ENCODE results near the gene FTSJ3.

DNA sequence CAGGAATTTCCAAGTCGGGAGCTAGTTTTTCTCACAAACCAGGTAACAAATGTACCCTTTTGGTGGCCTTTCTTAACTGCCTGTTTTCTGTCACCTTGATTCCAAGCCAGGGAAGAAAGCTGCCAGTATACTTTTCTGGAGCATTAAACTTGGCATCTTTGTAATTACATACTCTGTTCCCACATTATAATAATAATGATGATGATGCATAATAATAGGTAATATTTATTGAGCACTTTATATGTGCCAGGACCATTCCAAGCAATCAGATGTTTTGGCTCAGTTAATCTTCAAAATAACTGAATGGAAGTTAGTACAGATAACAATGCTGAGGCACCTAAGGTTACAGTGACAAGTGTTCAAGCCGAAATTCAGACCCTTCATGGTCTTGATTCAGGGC is 11.3 kb downstream of the FTSJ3 start:
- TF ChIP-seq YY1 (IDR thresholded peaks at IDR 0.05) (no peak), FOXA2 (IDR thresholded peaks at IDR 0.05) (no peak), EGR1 (IDR thresholded peaks at IDR 0.05; ENCODE audit: low read depth in 2 of 2) (no peak), FOXA1 (IDR thresholded peaks at IDR 0.05) (no peak), RXRA (IDR thresholded peaks at IDR 0.05) (no peak), TAF1 (conservative IDR thresholded peaks at IDR 0.05) (no peak), SP1 (IDR thresholded peaks at IDR 0.05) (no peak), GABPA (IDR thresholded peaks at IDR 0.05 in 1 of 2, conservative IDR thresholded peaks at IDR 0.05 in 1 of 2) (no peak), RAD21 (IDR thresholded peaks at IDR 0.05) (no peak)
- TF ChIP-seq, protein P1, sequence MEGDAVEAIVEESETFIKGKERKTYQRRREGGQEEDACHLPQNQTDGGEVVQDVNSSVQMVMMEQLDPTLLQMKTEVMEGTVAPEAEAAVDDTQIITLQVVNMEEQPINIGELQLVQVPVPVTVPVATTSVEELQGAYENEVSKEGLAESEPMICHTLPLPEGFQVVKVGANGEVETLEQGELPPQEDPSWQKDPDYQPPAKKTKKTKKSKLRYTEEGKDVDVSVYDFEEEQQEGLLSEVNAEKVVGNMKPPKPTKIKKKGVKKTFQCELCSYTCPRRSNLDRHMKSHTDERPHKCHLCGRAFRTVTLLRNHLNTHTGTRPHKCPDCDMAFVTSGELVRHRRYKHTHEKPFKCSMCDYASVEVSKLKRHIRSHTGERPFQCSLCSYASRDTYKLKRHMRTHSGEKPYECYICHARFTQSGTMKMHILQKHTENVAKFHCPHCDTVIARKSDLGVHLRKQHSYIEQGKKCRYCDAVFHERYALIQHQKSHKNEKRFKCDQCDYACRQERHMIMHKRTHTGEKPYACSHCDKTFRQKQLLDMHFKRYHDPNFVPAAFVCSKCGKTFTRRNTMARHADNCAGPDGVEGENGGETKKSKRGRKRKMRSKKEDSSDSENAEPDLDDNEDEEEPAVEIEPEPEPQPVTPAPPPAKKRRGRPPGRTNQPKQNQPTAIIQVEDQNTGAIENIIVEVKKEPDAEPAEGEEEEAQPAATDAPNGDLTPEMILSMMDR (IDR thresholded peaks at IDR 0.05; ENCODE audit: low read depth, low read length, missing input control), result no peak
- TF ChIP-seq, protein P2, sequence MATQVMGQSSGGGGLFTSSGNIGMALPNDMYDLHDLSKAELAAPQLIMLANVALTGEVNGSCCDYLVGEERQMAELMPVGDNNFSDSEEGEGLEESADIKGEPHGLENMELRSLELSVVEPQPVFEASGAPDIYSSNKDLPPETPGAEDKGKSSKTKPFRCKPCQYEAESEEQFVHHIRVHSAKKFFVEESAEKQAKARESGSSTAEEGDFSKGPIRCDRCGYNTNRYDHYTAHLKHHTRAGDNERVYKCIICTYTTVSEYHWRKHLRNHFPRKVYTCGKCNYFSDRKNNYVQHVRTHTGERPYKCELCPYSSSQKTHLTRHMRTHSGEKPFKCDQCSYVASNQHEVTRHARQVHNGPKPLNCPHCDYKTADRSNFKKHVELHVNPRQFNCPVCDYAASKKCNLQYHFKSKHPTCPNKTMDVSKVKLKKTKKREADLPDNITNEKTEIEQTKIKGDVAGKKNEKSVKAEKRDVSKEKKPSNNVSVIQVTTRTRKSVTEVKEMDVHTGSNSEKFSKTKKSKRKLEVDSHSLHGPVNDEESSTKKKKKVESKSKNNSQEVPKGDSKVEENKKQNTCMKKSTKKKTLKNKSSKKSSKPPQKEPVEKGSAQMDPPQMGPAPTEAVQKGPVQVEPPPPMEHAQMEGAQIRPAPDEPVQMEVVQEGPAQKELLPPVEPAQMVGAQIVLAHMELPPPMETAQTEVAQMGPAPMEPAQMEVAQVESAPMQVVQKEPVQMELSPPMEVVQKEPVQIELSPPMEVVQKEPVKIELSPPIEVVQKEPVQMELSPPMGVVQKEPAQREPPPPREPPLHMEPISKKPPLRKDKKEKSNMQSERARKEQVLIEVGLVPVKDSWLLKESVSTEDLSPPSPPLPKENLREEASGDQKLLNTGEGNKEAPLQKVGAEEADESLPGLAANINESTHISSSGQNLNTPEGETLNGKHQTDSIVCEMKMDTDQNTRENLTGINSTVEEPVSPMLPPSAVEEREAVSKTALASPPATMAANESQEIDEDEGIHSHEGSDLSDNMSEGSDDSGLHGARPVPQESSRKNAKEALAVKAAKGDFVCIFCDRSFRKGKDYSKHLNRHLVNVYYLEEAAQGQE (IDR thresholded peaks at IDR 0.05), result no peak
- TF ChIP-seq, protein P3, sequence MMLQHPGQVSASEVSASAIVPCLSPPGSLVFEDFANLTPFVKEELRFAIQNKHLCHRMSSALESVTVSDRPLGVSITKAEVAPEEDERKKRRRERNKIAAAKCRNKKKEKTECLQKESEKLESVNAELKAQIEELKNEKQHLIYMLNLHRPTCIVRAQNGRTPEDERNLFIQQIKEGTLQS (IDR thresholded peaks at IDR 0.05), result no peak
- TF ChIP-seq, protein P4, sequence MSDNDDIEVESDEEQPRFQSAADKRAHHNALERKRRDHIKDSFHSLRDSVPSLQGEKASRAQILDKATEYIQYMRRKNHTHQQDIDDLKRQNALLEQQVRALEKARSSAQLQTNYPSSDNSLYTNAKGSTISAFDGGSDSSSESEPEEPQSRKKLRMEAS (IDR thresholded peaks at IDR 0.05), result no peak
- TF ChIP-seq, protein P5, sequence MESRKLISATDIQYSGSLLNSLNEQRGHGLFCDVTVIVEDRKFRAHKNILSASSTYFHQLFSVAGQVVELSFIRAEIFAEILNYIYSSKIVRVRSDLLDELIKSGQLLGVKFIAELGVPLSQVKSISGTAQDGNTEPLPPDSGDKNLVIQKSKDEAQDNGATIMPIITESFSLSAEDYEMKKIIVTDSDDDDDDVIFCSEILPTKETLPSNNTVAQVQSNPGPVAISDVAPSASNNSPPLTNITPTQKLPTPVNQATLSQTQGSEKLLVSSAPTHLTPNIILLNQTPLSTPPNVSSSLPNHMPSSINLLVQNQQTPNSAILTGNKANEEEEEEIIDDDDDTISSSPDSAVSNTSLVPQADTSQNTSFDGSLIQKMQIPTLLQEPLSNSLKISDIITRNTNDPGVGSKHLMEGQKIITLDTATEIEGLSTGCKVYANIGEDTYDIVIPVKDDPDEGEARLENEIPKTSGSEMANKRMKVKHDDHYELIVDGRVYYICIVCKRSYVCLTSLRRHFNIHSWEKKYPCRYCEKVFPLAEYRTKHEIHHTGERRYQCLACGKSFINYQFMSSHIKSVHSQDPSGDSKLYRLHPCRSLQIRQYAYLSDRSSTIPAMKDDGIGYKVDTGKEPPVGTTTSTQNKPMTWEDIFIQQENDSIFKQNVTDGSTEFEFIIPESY (IDR thresholded peaks at IDR 0.05), result no peak
